Activated T-cell treated with anti-CD3 and anti-CD28 coated beads, Interleukin-2, amount 50 U/mL, for 24 hours (primary cell): ENCODE results near the gene SNAI3.

ENCODE experiments used
- DNase-seq: peaks from one replicate; pipeline ENCODE4 v3.0.0-alpha.2; 2020
- H3K27ac Mint-ChIP-seq: 2 replicates; pipeline ENCODE4 v1.8.0; 2020; ENCODE audit warnings: mild to moderate bottlenecking, mixed read lengths
- H3K27me3 Mint-ChIP-seq: 2 replicates; pipeline ENCODE4 v1.8.0; 2020; ENCODE audit warnings: mixed read lengths
- H3K36me3 Mint-ChIP-seq: 2 replicates; pipeline ENCODE4 v1.8.0; 2020; ENCODE audit warnings: low read depth, mixed read lengths
- H3K4me1 Mint-ChIP-seq: 2 replicates; pipeline ENCODE4 v1.8.0; 2020; ENCODE audit warnings: low read depth, mixed read lengths
- H3K4me3 Mint-ChIP-seq: 2 replicates; pipeline ENCODE4 v1.8.0; 2020; ENCODE audit warnings: mild to moderate bottlenecking, moderate library complexity, mixed read lengths
- H3K9me3 Mint-ChIP-seq: 2 replicates; pipeline ENCODE4 v1.8.0; 2020; ENCODE audit warnings: mixed read lengths

The SNAI3 gene

GRCh38 chr16:88651989-88652761 lies 34.1 kb downstream of the SNAI3 start:
- Mint-ChIP-seq H3K4me3 (peak overlapping the region; percentile 12), H3K27me3 (no peaks in the 10 kb centered on the region), H3K9me3 (no peaks in the 10 kb centered on the region), H3K4me1 (peaks cover 20% of the 10 kb centered on the region), H3K27ac (peak overlapping the region; percentile 97), H3K36me3 (peaks cover 46% of the 10 kb centered on the region)
- DNase-seq, result no peak

GRCh38 chr16:88651276-88651988 lies 34.9 kb downstream of the SNAI3 start:
- H3K36me3 Mint-ChIP-seq, result peaks cover 41% of the 10 kb centered on the region
- no peaks in the 10 kb centered on the region for H3K9me3 Mint-ChIP-seq
- DNase-seq, result peak; percentile 79
- H3K27ac Mint-ChIP-seq, result peak overlapping the region; percentile 97
- peak overlapping the region; percentile 88 for H3K4me3 Mint-ChIP-seq
- no peaks in the 10 kb centered on the region for H3K27me3 Mint-ChIP-seq
- H3K4me1 Mint-ChIP-seq, result peaks cover 20% of the 10 kb centered on the region

GRCh38 chr16:88650749-88651275 lies 35.5 kb downstream of the SNAI3 start, which contains the start of gene CYBA:
Gene CYBA, minus strand, starts transcription at chr16:88651053. Its CDS starts 40 bp downstream, at chr16:88651013.
- H3K4me1 Mint-ChIP-seq, result peaks cover 20% of the 10 kb centered on the region
- peak within 1 kb of the TSS; percentile 88 for H3K4me3 Mint-ChIP-seq
- H3K27ac Mint-ChIP-seq, result peak within 1 kb of the TSS; percentile 97
- DNase-seq, result peak; percentile 90
- no peaks in the 10 kb centered on the region for H3K9me3 Mint-ChIP-seq
- H3K36me3 Mint-ChIP-seq, result peaks cover 42% of the 10 kb centered on the region
- no peaks in the 10 kb centered on the region for H3K27me3 Mint-ChIP-seq

- H3K4me1 Mint-ChIP-seq, result peaks cover 23% of the 10 kb centered on the region
- no peaks in the 10 kb centered on the region for H3K9me3 Mint-ChIP-seq
- peak; percentile 74 for DNase-seq
- no peaks in the 10 kb centered on the region for H3K27me3 Mint-ChIP-seq
- peak overlapping the region; percentile 85 for H3K27ac Mint-ChIP-seq
- peak overlapping the region; percentile 88 for H3K4me3 Mint-ChIP-seq
- H3K36me3 Mint-ChIP-seq, result peaks cover 43% of the 10 kb centered on the region
These were observed 36.2 kb downstream of the SNAI3 start for GRCh38 chr16:88649924-88650748.

GRCh38 chr16:88649195-88649923 lies 36.9 kb downstream of the SNAI3 start:
- peak overlapping the region; percentile 85 for H3K27ac Mint-ChIP-seq
- H3K4me3 Mint-ChIP-seq, result peak overlapping the region; percentile 88
- H3K36me3 Mint-ChIP-seq, result peaks cover 43% of the 10 kb centered on the region
- H3K4me1 Mint-ChIP-seq, result peaks cover 25% of the 10 kb centered on the region
- DNase-seq, result no peak
- no peaks in the 10 kb centered on the region for H3K9me3 Mint-ChIP-seq
- no peaks in the 10 kb centered on the region for H3K27me3 Mint-ChIP-seq

- no peaks in the 10 kb centered on the region for H3K27me3 Mint-ChIP-seq
- peaks cover 29% of the 10 kb centered on the region for H3K4me1 Mint-ChIP-seq
- no peaks in the 10 kb centered on the region for H3K9me3 Mint-ChIP-seq
- H3K36me3 Mint-ChIP-seq, result peaks cover 43% of the 10 kb centered on the region
- no peak for DNase-seq
- no peak overlapping the region for H3K4me3 Mint-ChIP-seq
- H3K27ac Mint-ChIP-seq, result no peak overlapping the region
These were observed 38.9 kb downstream of the SNAI3 start for GRCh38 chr16:88647178-88648070.

GRCh38 chr16:88646345-88647034 lies 39.8 kb downstream of the SNAI3 start:
- no peak for DNase-seq
- H3K27me3 Mint-ChIP-seq, result no peaks in the 10 kb centered on the region
- no peak overlapping the region for H3K4me3 Mint-ChIP-seq
- no peaks in the 10 kb centered on the region for H3K9me3 Mint-ChIP-seq
- H3K36me3 Mint-ChIP-seq, result peaks cover 47% of the 10 kb centered on the region
- H3K27ac Mint-ChIP-seq, result peak overlapping the region; percentile 69
- H3K4me1 Mint-ChIP-seq, result peaks cover 23% of the 10 kb centered on the region

- H3K4me1 Mint-ChIP-seq, result peaks cover 18% of the 10 kb centered on the region
- H3K27ac Mint-ChIP-seq, result peak overlapping the region; percentile 69
- H3K9me3 Mint-ChIP-seq, result no peaks in the 10 kb centered on the region
- H3K4me3 Mint-ChIP-seq, result no peak overlapping the region
- H3K27me3 Mint-ChIP-seq, result no peaks in the 10 kb centered on the region
- H3K36me3 Mint-ChIP-seq, result peaks cover 47% of the 10 kb centered on the region
- no peak for DNase-seq
These were observed 40.4 kb downstream of the SNAI3 start for GRCh38 chr16:88645941-88646340.

GRCh38 chr16:88645455-88645854 lies 40.9 kb downstream of the SNAI3 start:
- no peak overlapping the region for H3K27ac Mint-ChIP-seq

GRCh38 chr16:88643644-88643932 lies 42.7 kb downstream of the SNAI3 start:
- H3K4me1 Mint-ChIP-seq, result peaks cover 18% of the 10 kb centered on the region
- peaks cover 33% of the 10 kb centered on the region for H3K36me3 Mint-ChIP-seq
- no peak for DNase-seq
- H3K4me3 Mint-ChIP-seq, result no peak overlapping the region
- H3K27me3 Mint-ChIP-seq, result peaks cover 16% of the 10 kb centered on the region
- H3K9me3 Mint-ChIP-seq, result no peaks in the 10 kb centered on the region
- H3K27ac Mint-ChIP-seq, result no peak overlapping the region

More at GRCh38 chr16:88645455-88645854, 40.9 kb downstream of the SNAI3 start:
- Mint-ChIP-seq H3K27me3 (peaks cover 2% of the 10 kb centered on the region), H3K4me3 (no peak overlapping the region), H3K36me3 (peaks cover 47% of the 10 kb centered on the region), H3K4me1 (peaks cover 19% of the 10 kb centered on the region), H3K9me3 (no peaks in the 10 kb centered on the region)
- DNase-seq, result no peak

- H3K36me3 Mint-ChIP-seq, result peaks cover 33% of the 10 kb centered on the region
- H3K9me3 Mint-ChIP-seq, result no peaks in the 10 kb centered on the region
- H3K27ac Mint-ChIP-seq, result no peak overlapping the region
- H3K4me3 Mint-ChIP-seq, result no peak overlapping the region
- peaks cover 22% of the 10 kb centered on the region for H3K4me1 Mint-ChIP-seq
- H3K27me3 Mint-ChIP-seq, result peaks cover 21% of the 10 kb centered on the region
- DNase-seq, result no peak
These were observed 43.2 kb downstream of the SNAI3 start for GRCh38 chr16:88642881-88643643.
